Fibroblast of skin of right biceps (primary cell): ENCODE measurements around the gene C16orf89.
"Not testable (repeated sequence)": the region's sequence is repeated elsewhere in the genome, so short reads cannot be mapped to it uniquely, and the experiment has no call there.

Source experiments
- DNase-seq: peaks from one replicate; pipeline ENCODE4 v3.0.0-alpha.2; 2013

C16orf89 gene, protein sequence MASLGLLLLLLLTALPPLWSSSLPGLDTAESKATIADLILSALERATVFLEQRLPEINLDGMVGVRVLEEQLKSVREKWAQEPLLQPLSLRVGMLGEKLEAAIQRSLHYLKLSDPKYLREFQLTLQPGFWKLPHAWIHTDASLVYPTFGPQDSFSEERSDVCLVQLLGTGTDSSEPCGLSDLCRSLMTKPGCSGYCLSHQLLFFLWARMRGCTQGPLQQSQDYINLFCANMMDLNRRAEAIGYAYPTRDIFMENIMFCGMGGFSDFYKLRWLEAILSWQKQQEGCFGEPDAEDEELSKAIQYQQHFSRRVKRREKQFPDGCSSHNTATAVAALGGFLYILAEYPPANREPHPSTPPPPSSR

GRCh38 chr16:5065813-5066212, at the start of gene C16orf89:
Gene C16orf89 (minus strand): TSS chr16:5065956. CDS start chr16:5065908, 48 bp downstream.
- no peak for DNase-seq

GRCh38 chr16:5110933-5111332, 45.2 kb upstream of the C16orf89 start:
- not testable (repeated sequence) for DNase-seq

GRCh38 chr16:5108505-5109158, 42.9 kb upstream of the C16orf89 start:
- no peak for DNase-seq

DNA sequence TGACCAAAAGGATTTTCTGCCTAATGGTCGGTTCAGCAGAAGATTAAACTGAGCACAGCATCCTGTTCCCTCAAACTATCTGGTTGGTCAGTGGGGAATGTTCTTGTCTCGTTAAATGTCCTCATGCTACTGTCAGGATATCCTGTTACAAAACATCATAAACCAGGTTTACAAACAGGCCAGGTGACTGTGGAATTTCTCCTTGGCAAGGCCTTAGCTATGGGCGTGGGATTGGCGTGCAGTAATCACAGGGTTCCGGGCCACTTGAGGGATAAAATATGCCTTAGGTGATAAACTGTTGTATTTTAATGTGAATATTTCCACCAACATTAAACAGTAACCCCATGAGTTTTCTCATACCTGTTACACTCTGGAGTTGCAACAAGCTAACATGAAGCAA, 39.3 kb upstream of the C16orf89 start:
- DNase-seq = not testable (repeated sequence)

- DNase-seq = not testable (repeated sequence)
These were observed 37.7 kb upstream of the C16orf89 start for GRCh38 chr16:5103296-5104032.

DNA sequence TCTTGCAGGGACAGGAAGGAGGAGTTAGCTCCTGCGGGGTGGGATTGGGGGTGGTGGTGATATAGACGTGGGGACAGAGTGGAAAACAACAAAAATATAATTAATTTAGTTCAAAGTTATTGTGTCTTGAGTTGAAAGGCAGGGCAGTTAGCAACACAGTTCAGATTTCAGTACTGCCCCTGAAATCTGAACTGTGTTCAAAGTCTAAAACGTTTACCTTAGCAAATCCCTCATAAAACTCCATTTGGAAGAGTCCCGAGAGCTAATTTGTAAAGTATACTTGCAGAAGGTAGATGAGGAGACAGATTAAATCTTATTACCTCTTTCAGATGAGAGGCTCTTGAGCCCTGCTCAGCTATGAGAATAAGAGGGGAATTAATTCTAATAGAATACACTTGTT, 33.4 kb upstream of the C16orf89 start:
- not testable (repeated sequence) for DNase-seq

- peak; percentile 63 for DNase-seq
These were observed 32.7 kb upstream of the C16orf89 start for GRCh38 chr16:5098221-5099159.

GRCh38 chr16:5097470-5098220, 31.9 kb upstream of the C16orf89 start, which contains the start of gene EEF2KMT:
Gene EEF2KMT (minus strand): TSS chr16:5097795. CDS start chr16:5097739, 56 bp downstream.
- DNase-seq = peak; percentile 99

GRCh38 chr16:5097061-5097469, 31.3 kb upstream of the C16orf89 start:
- DNase-seq = peak; percentile 52

- DNase-seq = not testable (repeated sequence)
These were observed 30.8 kb upstream of the C16orf89 start for GRCh38 chr16:5096437-5097060.

DNA sequence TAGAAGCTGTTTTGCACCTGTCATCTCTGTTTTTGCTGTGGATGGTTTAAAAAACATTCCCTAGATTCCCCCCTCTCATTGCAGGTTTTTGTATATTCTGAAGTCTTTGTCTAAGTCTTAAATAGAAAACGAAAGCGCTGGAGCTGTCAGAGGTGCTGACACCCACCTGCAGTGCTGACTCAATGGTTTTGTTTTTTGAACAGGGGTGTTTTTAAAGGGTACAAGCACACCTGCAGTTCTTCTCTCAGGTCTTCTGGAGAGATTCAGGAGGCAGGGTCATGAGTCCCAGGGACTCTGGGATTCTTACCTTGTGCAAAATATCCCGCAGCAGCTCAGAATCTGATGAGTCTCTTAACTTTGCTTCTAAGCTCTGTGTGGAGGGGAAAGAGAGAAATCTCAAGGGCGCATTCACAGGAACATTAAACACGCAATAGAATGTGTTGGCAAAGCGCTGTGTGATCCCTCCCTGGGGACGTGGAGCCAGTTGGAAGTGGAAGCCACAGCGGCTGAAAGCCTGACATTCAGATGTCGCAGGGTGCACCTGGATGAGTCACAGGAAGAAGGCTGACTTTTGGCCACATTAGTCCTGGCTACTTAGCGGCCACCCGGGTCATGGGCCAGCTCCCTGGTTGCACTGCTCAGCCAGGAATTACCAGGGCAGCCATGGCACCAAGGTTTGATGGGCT, 29.5 kb upstream of the C16orf89 start:
- DNase-seq = not testable (repeated sequence)

DNA sequence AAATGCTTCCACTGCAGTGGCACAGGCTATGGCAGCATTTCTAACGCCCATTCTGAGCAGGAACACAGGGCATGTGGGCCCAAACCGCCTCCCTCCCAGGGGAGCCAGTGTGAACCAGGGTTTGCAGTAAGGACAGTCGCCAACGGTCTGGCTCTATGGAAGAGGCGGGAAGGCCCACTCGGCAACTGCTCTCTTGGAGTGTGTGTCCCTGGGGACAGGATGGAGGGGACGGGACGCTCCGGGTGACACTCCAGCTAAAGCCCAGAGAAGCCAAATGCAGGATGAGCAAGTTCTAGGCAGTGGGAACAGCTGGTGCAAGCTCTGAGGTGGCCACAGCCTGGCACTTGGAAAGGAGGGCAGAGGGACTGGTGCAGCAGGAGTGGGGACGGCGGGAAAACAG, 28.0 kb upstream of the C16orf89 start:
- not testable (repeated sequence) for DNase-seq

DNA sequence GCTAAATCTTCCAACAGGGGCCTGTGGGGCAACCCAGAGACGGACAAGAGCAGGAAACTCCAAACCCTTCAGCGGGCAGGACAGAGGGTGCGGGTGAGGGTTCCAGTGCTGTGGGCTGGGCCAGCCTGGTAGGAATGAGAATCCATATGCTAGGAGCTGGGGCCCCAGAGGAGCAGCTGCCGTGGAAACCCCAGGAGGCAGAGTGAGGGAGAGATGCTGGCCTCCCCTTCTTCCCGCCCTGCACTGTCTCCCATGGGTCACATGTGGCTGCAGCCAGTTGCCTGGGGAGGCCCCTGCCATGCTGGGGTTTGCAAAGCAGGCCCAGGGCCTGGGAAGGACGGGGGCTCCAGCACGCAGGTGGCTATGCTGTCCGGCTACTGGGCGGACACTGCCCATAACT, 27.3 kb upstream of the C16orf89 start:
- not testable (repeated sequence) for DNase-seq

- not testable (repeated sequence) for DNase-seq
These were observed 24.8 kb upstream of the C16orf89 start for GRCh38 chr16:5090592-5090991.

GRCh38 chr16:5089911-5090555, 24.3 kb upstream of the C16orf89 start:
- DNase-seq = not testable (repeated sequence)

DNA sequence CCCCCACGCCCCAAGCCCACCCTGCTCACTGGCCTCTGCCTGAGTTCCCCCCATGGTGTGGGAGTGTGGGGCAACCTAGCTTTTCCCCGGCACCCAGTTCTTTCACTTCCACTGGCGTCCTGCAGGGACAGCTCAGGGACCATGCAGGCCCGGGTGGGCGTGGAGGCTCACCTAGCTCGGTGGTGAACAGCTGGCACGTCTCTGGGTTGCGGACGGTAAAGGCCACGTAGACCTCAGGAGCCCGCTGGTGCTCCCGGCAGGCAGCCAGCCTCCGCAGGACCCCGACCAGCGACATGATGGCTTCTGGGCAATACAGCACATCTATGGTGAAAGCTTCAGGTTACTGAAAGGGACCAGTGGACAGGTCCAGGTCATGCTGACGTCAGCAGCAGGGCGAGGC, 23.2 kb upstream of the C16orf89 start:
- not testable (repeated sequence) for DNase-seq

GRCh38 chr16:5088086-5088790, 22.5 kb upstream of the C16orf89 start:
- DNase-seq = not testable (repeated sequence)

- not testable (repeated sequence) for DNase-seq
These were observed 20.0 kb upstream of the C16orf89 start for GRCh38 chr16:5085716-5086115.

DNA sequence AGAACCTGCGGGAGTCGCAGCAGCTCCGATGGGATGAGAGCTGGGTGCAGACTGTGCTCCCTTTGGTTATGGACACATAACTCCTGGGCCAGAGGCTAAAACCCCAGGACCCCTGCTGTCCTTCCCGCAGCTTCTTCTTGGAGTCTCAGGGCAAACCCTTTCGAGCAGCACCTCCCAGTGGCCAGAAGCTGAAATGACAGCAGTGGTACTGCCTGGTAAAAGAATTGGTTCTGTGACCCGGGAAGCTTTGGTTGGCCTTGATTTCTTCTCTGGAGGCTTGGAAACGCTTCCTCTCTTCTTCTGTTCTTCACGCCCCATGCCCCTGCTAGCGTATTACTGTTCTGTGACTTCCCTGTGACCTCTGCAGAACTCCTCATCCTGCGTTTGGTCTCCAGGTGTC, 19.0 kb upstream of the C16orf89 start:
- DNase-seq = peak; percentile 34
